Effector memory CD8-positive, alpha-beta T cell (primary cell): ENCODE measurements around the gene MSANTD4.
A peak's percentile ranks its signal among the peaks of the same experiment; 100 is the strongest.
"Not testable (repeated sequence)": the region's sequence is repeated elsewhere in the genome, so short reads cannot be mapped to it uniquely, and the experiment has no call there.

ENCODE experiments used
- ATAC-seq: fragments of 150-1000 bp; cut with Tn5 transposase; replicated peaks from 2 replicates; pipeline ENCODE4 v1.10.0; 2021; ENCODE audit warnings: mild to moderate bottlenecking, moderate library complexity
- DNase-seq, 3 experiments: peaks; one replicate each; pipeline ENCODE4 v3.0.0; 2021
- H3K27ac Mint-ChIP-seq, 2 donors: one replicate each; pipeline ENCODE4 v1.8.0; 2022; ENCODE audit warnings: mild to moderate bottlenecking in 2 of 2, mixed read lengths in 2 of 2, moderate library complexity in 2 of 2
- H3K27me3 Mint-ChIP-seq, 2 donors: one replicate each; pipeline ENCODE4 v1.8.0; 2022; ENCODE audit warnings: mixed read lengths in 2 of 2
- H3K36me3 Mint-ChIP-seq: one replicate; pipeline ENCODE4 v1.8.0; 2022; ENCODE audit warnings: mild to moderate bottlenecking, moderate library complexity, mixed read lengths; ENCODE audit not compliant: insufficient read depth
- H3K4me1 Mint-ChIP-seq, 2 donors: one replicate each; pipeline ENCODE4 v1.8.0; 2022; ENCODE audit warnings: low read depth in 2 of 2, mixed read lengths in 2 of 2
- H3K4me3 Mint-ChIP-seq, 2 donors: one replicate each; pipeline ENCODE4 v1.8.0; 2022; ENCODE audit warnings: mild to moderate bottlenecking in 2 of 2, mixed read lengths in 2 of 2, moderate library complexity in 2 of 2
- H3K9me3 Mint-ChIP-seq, 2 donors: one replicate each; pipeline ENCODE4 v1.8.0; 2022; ENCODE audit warnings: mixed read lengths in 2 of 2

MSANTD4 gene

GRCh38 chr11:106031936-106032335 is 9.9 kb upstream of the MSANTD4 start:
- H3K9me3 Mint-ChIP-seq: no peaks in the 10 kb centered on the region
- no peak overlapping the region for H3K4me3 Mint-ChIP-seq
- no peaks in the 10 kb centered on the region for H3K4me1 Mint-ChIP-seq
- DNase-seq: no peak
- no peak for ATAC-seq
- H3K27ac Mint-ChIP-seq: no peak overlapping the region
- H3K27me3 Mint-ChIP-seq: peaks cover 41 to 56% of the 10 kb centered on the region in 2 donors
- no peaks in the 10 kb centered on the region for H3K36me3 Mint-ChIP-seq

- Mint-ChIP-seq H3K27me3 (peaks cover 41 to 56% of the 10 kb centered on the region in 2 donors), H3K4me3 (no peak overlapping the region), H3K4me1 (no peaks in the 10 kb centered on the region), H3K27ac (no peak overlapping the region), H3K36me3 (no peaks in the 10 kb centered on the region), H3K9me3 (no peaks in the 10 kb centered on the region)
- DNase-seq (no peak), ATAC-seq (no peak)
Measured at GRCh38 chr11:106031202-106031810, 9.3 kb upstream of the MSANTD4 start.

GRCh38 chr11:106030609-106031008 is 8.6 kb upstream of the MSANTD4 start:
- H3K4me1 Mint-ChIP-seq: no peaks in the 10 kb centered on the region
- H3K9me3 Mint-ChIP-seq: no peaks in the 10 kb centered on the region
- H3K36me3 Mint-ChIP-seq: no peaks in the 10 kb centered on the region
- no peak overlapping the region for H3K27ac Mint-ChIP-seq
- peaks cover 36 to 50% of the 10 kb centered on the region in 2 donors for H3K27me3 Mint-ChIP-seq
- ATAC-seq: no peak
- no peak for DNase-seq
- H3K4me3 Mint-ChIP-seq: no peak overlapping the region

GRCh38 chr11:106022795-106023275 is 795 bp upstream of the MSANTD4 start:
- ATAC-seq: no peak
- peak overlapping the region; percentile 93 to 95 for H3K4me3 Mint-ChIP-seq
- peak overlapping the region; percentile 90 to 95 for H3K27ac Mint-ChIP-seq
- peaks cover 14% of the 10 kb centered on the region for H3K36me3 Mint-ChIP-seq
- no peak for DNase-seq
- H3K9me3 Mint-ChIP-seq: peaks cover 2 to 7% of the 10 kb centered on the region in 2 donors
- peaks cover 25 to 43% of the 10 kb centered on the region in 2 donors for H3K4me1 Mint-ChIP-seq
- H3K27me3 Mint-ChIP-seq: peaks cover 0 to 6% of the 10 kb centered on the region in 2 donors

- ATAC-seq (no peak), DNase-seq (no peak)
- peak overlapping the region; percentile 90 to 95 for H3K27ac Mint-ChIP-seq
- H3K36me3 Mint-ChIP-seq: peaks cover 14% of the 10 kb centered on the region
- peaks cover 26 to 47% of the 10 kb centered on the region in 2 donors for H3K4me1 Mint-ChIP-seq
- peak overlapping the region; percentile 93 to 95 for H3K4me3 Mint-ChIP-seq
- peaks cover 2 to 7% of the 10 kb centered on the region in 2 donors for H3K9me3 Mint-ChIP-seq
- no peaks in the 10 kb centered on the region for H3K27me3 Mint-ChIP-seq
Measured at GRCh38 chr11:106021181-106021966, 666 bp downstream of the MSANTD4 start.

GRCh38 chr11:106017093-106017492 is 4.9 kb downstream of the MSANTD4 start:
- Mint-ChIP-seq H3K4me3 (no peak overlapping the region), H3K9me3 (no peaks in the 10 kb centered on the region), H3K27ac (no peak overlapping the region), H3K4me1 (peaks cover 33 to 58% of the 10 kb centered on the region in 2 donors), H3K36me3 (peaks cover 2% of the 10 kb centered on the region), H3K27me3 (no peaks in the 10 kb centered on the region)
- no peak for DNase-seq
- ATAC-seq: no peak

- Mint-ChIP-seq H3K4me3 (no peak overlapping the region), H3K9me3 (no peaks in the 10 kb centered on the region), H3K36me3 (peaks cover 5% of the 10 kb centered on the region), H3K4me1 (peaks cover 28 to 46% of the 10 kb centered on the region in 2 donors), H3K27me3 (no peaks in the 10 kb centered on the region), H3K27ac (no peak overlapping the region)
- no peak for DNase-seq
- ATAC-seq: no peak
Measured at GRCh38 chr11:106015066-106015465, 7.0 kb downstream of the MSANTD4 start.

- no peak for ATAC-seq
- H3K9me3 Mint-ChIP-seq: no peaks in the 10 kb centered on the region
- H3K27ac Mint-ChIP-seq: no peak overlapping the region
- H3K4me1 Mint-ChIP-seq: peaks cover 28 to 46% of the 10 kb centered on the region in 2 donors
- H3K27me3 Mint-ChIP-seq: no peaks in the 10 kb centered on the region
- H3K4me3 Mint-ChIP-seq: no peak overlapping the region
- no peak for DNase-seq
- H3K36me3 Mint-ChIP-seq: peaks cover 9% of the 10 kb centered on the region
Measured at GRCh38 chr11:106014620-106015019, 7.4 kb downstream of the MSANTD4 start.

- no peaks in the 10 kb centered on the region for H3K9me3 Mint-ChIP-seq
- peaks cover 26 to 48% of the 10 kb centered on the region in 2 donors for H3K4me1 Mint-ChIP-seq
- no peak for DNase-seq
- no peak for ATAC-seq
- no peak overlapping the region for H3K4me3 Mint-ChIP-seq
- no peaks in the 10 kb centered on the region for H3K27me3 Mint-ChIP-seq
- peaks cover 13% of the 10 kb centered on the region for H3K36me3 Mint-ChIP-seq
- no peak overlapping the region for H3K27ac Mint-ChIP-seq
Measured at GRCh38 chr11:106014035-106014434, 8.0 kb downstream of the MSANTD4 start.

GRCh38 chr11:106012744-106013143 is 9.3 kb downstream of the MSANTD4 start:
- Mint-ChIP-seq H3K27me3 (no peaks in the 10 kb centered on the region), H3K36me3 (peaks cover 22% of the 10 kb centered on the region), H3K4me1 (peaks cover 23 to 47% of the 10 kb centered on the region in 2 donors), H3K9me3 (no peaks in the 10 kb centered on the region), H3K4me3 (no peak overlapping the region), H3K27ac (peak overlapping the region in 1 of 2 donors; percentile 60)
- no peak for ATAC-seq
- DNase-seq: no peak

- peak overlapping the region in 1 of 2 donors; percentile 2 for H3K27ac Mint-ChIP-seq
- H3K4me3 Mint-ChIP-seq: no peak overlapping the region
- H3K4me1 Mint-ChIP-seq: peaks cover 23 to 44% of the 10 kb centered on the region in 2 donors
- peaks cover 29% of the 10 kb centered on the region for H3K36me3 Mint-ChIP-seq
- no peak for DNase-seq
- no peak for ATAC-seq
- no peaks in the 10 kb centered on the region for H3K27me3 Mint-ChIP-seq
- no peaks in the 10 kb centered on the region for H3K9me3 Mint-ChIP-seq
Measured at GRCh38 chr11:106011481-106011880, 10.6 kb downstream of the MSANTD4 start.

- not testable (repeated sequence) for H3K27me3 Mint-ChIP-seq, H3K4me3 Mint-ChIP-seq, H3K9me3 Mint-ChIP-seq, H3K27ac Mint-ChIP-seq, DNase-seq, ATAC-seq
- Mint-ChIP-seq H3K4me1 (peaks cover 4 to 55% of the 10 kb centered on the region in 2 donors), H3K36me3 (peaks cover 22% of the 10 kb centered on the region)
Measured at GRCh38 chr11:106003094-106003493, 18.9 kb downstream of the MSANTD4 start.

GRCh38 chr11:106001304-106002012 is 20.6 kb downstream of the MSANTD4 start:
- DNase-seq: no peak
- H3K27me3 Mint-ChIP-seq: no peaks in the 10 kb centered on the region

More at GRCh38 chr11:106001304-106002012, 20.6 kb downstream of the MSANTD4 start:
- Mint-ChIP-seq H3K27ac (no peak overlapping the region), H3K9me3 (peaks cover 6 to 8% of the 10 kb centered on the region in 2 donors), H3K4me1 (peaks cover 11 to 57% of the 10 kb centered on the region in 2 donors), H3K4me3 (no peak overlapping the region), H3K36me3 (peaks cover 12% of the 10 kb centered on the region)
- no peak for ATAC-seq
